SK-N-SH (cell line): ENCODE data around the gene FARSA. TPM values are rescaled to one million over a fixed set of nuclear protein-coding genes. Genes with fewer than 3 reads are reported as not detected.
A peak's percentile ranks its signal among the peaks of the same experiment; 100 is the strongest.

ENCODE experiments used
- CTCF ChIA-PET: fragments of 300-600, 350-600 bp; formaldehyde crosslinking; extraction: SDS; loops from one replicate; lab custom pipeline; 2021; lab: Yijun Ruan, JAX
- POLR2A ChIA-PET: fragments of 350-600 bp; sonication (Branson Sonifier 250); formaldehyde crosslinking; extraction: SDS; loops from one replicate; lab custom pipeline; 2020; ENCODE audit warnings: antibody characterized with exemption, inconsistent platforms; lab: Yijun Ruan, JAX
- DNase-seq: peaks from one replicate; pipeline ENCODE4 v3.0.0; 2012
- H2AFZ ChIP-seq: fragments of 200-600 bp; sonication (generic); 2 replicates; pipeline ENCODE4 v1.8.1; 2016; ENCODE audit warnings: antibody characterized with exemption, mild to moderate bottlenecking, low read depth
- H3F3A ChIP-seq: fragments of 200-600 bp; sonication (generic); replicated peaks from 2 replicates; pipeline ENCODE3; 2016; ENCODE audit warnings: antibody characterized with exemption, mild to moderate bottlenecking; ENCODE audit not compliant: insufficient read depth
- H3K27ac ChIP-seq, 2 experiments: fragments of 200-500 bp in 1 of 2; fragments of 200-600 bp in 1 of 2; sonication (Bioruptor generic) in 1 of 2; sonication (generic), shearing (Covaris generic) in 1 of 2; 2 replicates each; pipeline versions ENCODE4 v1.5.1 to v1.6.1; 2014 to 2016; ENCODE audit warnings: low read depth in 2 of 2, inconsistent platforms in 1 of 2, low read length in 1 of 2, mild to moderate bottlenecking in 1 of 2, mixed read lengths in 1 of 2
- H3K27me3 ChIP-seq: fragments of 200-600 bp; sonication (generic), shearing (Covaris generic); 2 replicates; pipeline ENCODE4 v1.6.1; 2016; ENCODE audit warnings: mixed run types; ENCODE audit not compliant: insufficient read depth
- H3K36me3 ChIP-seq, 2 experiments: fragments of 200-500 bp in 1 of 2; fragments of 200-600 bp in 1 of 2; sonication (Bioruptor generic) in 1 of 2; sonication (generic) in 1 of 2; replicated peaks in 1 of 2; 2 replicates each; pipeline versions ENCODE3 to v1.5.1; 2014 to 2016; ENCODE audit warnings: low read length in 1 of 2, mild to moderate bottlenecking in 1 of 2; ENCODE audit not compliant: insufficient read depth in 2 of 2, control insufficient read depth in 1 of 2
- H3K4me1 ChIP-seq, 2 experiments: fragments of 200-500 bp in 1 of 2; fragments of 200-600 bp in 1 of 2; sonication (Bioruptor generic) in 1 of 2; sonication (generic), shearing (Covaris generic) in 1 of 2; 2 replicates each; pipeline versions ENCODE4 v1.5.1 to v1.6.1; 2014 to 2016; ENCODE audit warnings: low read depth in 1 of 2, low read length in 1 of 2, mixed run types in 1 of 2; ENCODE audit not compliant: insufficient read depth in 2 of 2, control insufficient read depth in 1 of 2
- H3K4me2 ChIP-seq: fragments of 200-600 bp; sonication (generic), shearing (Covaris generic); 2 replicates; pipeline ENCODE4 v1.6.1; 2017; ENCODE audit warnings: mixed run types
- H3K4me3 ChIP-seq, 2 experiments: fragments of 200-500 bp in 1 of 2; fragments of 200-600 bp in 1 of 2; sonication (Bioruptor generic) in 1 of 2; sonication (generic), shearing (Covaris generic) in 1 of 2; 2 replicates each; pipeline versions ENCODE4 v1.5.1 to v1.8.1; 2014 to 2016; ENCODE audit warnings: low read depth in 2 of 2, inconsistent platforms in 1 of 2, low read length in 1 of 2, mild to moderate bottlenecking in 1 of 2, mixed read lengths in 1 of 2, moderate library complexity in 1 of 2
- H3K79me2 ChIP-seq: fragments of 200-600 bp; sonication (generic); 2 replicates; pipeline ENCODE4 v1.8.1; 2017; ENCODE audit warnings: mild to moderate bottlenecking; ENCODE audit not compliant: insufficient read depth
- H3K9ac ChIP-seq: fragments of 200-600 bp; sonication (generic); 2 replicates; pipeline ENCODE4 v1.6.1; 2017; ENCODE audit warnings: mixed run types
- H3K9me2 ChIP-seq: fragments of 200-600 bp; sonication (generic); 2 replicates; pipeline ENCODE4 v1.6.1; 2017; ENCODE audit warnings: mixed run types
- H3K9me3 ChIP-seq: fragments of 200-600 bp; sonication (generic); 2 replicates; pipeline ENCODE4 v1.6.1; 2017; ENCODE audit warnings: mixed run types, mild to moderate bottlenecking, moderate library complexity
- H4K20me1 ChIP-seq: fragments of 200-600 bp; sonication (generic); 2 replicates; pipeline ENCODE4 v1.6.1; 2017; ENCODE audit warnings: mild to moderate bottlenecking, mixed run types; ENCODE audit not compliant: insufficient read depth
- ELF1 ChIP-seq: IDR thresholded peaks from 2 replicates; pipeline ENCODE4 v1.4.0; 2012
- EZH2phosphoT487 ChIP-seq: fragments of 200-600 bp; sonication (generic); IDR thresholded peaks from 2 replicates; pipeline ENCODE4 v1.6.1; 2017; ENCODE audit warnings: low read depth, mixed run types, mild to moderate bottlenecking, antibody characterized with exemption, moderate library complexity, borderline replicate concordance
- FOXM1 ChIP-seq: IDR thresholded peaks from 2 replicates; pipeline ENCODE4 v1.4.0; 2012; ENCODE audit warnings: low read depth, mild to moderate bottlenecking
- GABPA ChIP-seq: IDR thresholded peaks from 2 replicates; pipeline ENCODE4 v1.4.0; 2012; ENCODE audit warnings: low read depth, mild to moderate bottlenecking
- GATA2 ChIP-seq: sonication (generic); formaldehyde crosslinking; IDR thresholded peaks from 2 replicates; pipeline ENCODE4 v1.5.0; 2020; ENCODE audit warnings: mild to moderate bottlenecking, missing genetic modification reagents
- JUND ChIP-seq: IDR thresholded peaks from 2 replicates; pipeline ENCODE4 v1.4.0; 2012
- TAF1 ChIP-seq: IDR thresholded peaks from 2 replicates; pipeline ENCODE4 v1.6.1; 2012; ENCODE audit warnings: low read depth, mild to moderate bottlenecking, low read length, moderate library complexity, borderline replicate concordance
- WGBS: methylation state at CpG from one replicate; pipeline ENCODE4 v1.1.6; 2017; ENCODE audit warnings: low lambda C conversion rate; 5-methylcytosine and 5-hydroxymethylcytosine counted together
- polyA plus RNA-seq, 3 experiments: library from polyadenylated mRNA; depleted of rRNA; stranded (reverse); fragments of >200 nt; gene quantifications; 2 replicates each; pipeline ENCODE4 v1.2.3, GENCODE V29; 2012
- TF ChIP-seq, protein P1 (sequence below): IDR thresholded peaks from 2 replicates; pipeline ENCODE4; 2012
- TF ChIP-seq, protein P2 (sequence below): IDR thresholded peaks from 2 replicates; pipeline ENCODE4 v1.6.1; 2012; ENCODE audit warnings: mild to moderate bottlenecking, low read depth, low read length, moderate library complexity

Gene FARSA
- polyA plus RNA-seq, 1 of the 3 experiments (the other 2 are of a cell fraction): 170 TPM

DNA sequence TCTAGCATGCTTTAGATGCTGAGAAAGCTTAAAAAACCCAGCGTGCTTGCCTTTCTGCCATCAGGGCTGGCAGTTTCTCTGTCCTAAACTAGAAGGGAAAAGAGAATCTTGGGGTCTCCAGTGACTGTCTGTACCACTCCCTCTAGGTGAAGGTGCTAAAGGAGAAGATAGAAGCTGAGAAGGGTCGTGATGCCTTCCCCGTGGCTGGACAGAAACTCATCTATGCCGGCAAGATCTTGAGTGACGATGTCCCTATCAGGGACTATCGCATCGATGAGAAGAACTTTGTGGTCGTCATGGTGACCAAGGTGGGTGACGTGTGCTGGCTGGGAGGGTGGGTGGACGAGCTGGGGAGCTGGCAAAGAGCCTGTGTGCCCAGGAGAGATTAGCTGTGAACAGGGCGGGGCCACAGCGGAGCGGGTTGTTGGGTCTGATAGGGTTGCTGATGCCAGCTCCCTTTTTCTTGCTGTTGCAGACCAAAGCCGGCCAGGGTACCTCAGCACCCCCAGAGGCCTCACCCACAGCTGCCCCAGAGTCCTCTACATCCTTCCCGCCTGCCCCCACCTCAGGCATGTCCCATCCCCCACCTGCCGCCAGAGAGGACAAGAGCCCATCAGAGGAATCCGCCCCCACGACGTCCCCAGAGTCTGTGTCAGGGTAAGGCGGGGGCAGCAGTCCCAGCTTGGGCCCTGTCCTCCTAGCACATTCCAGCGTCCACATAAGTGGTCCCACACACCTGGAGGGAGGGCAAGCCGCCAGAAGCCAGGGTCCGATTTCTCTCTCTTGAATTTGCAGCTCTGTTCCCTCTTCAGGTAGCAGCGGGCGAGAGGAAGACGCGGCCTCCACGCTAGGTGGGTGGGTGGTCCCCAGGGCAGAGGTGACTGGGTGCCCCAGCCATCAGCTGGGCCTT, 14.4 kb upstream of the FARSA start:
- Histone ChIP-seq H3F3A (peaks cover 55% of the 10 kb centered on the region), H4K20me1 (peaks cover 4% of the 10 kb centered on the region), H3K27ac (no peak overlapping the region; a peak in 1 of 4 replicates), H2AFZ (no peak overlapping the region), H3K36me3 (peaks cover 46 to 55% of the 10 kb centered on the region in 2 experiments)
- CTCF ChIA-PET: interaction anchor here (1.0 to 2.1 kb wide), 6 partner anchors 9 to 146 kb away, joined by 4 to 20 read pairs (median 5); partner anchors contain the start of gene GADD45GIP1
- TF ChIP-seq JUND: no peak
- no peak for TF ChIP-seq EZH2phosphoT487
- TF ChIP-seq FOXM1: no peak
- no peak for TF ChIP-seq ELF1
- no peak for TF ChIP-seq TAF1
- TF ChIP-seq, protein P1, sequence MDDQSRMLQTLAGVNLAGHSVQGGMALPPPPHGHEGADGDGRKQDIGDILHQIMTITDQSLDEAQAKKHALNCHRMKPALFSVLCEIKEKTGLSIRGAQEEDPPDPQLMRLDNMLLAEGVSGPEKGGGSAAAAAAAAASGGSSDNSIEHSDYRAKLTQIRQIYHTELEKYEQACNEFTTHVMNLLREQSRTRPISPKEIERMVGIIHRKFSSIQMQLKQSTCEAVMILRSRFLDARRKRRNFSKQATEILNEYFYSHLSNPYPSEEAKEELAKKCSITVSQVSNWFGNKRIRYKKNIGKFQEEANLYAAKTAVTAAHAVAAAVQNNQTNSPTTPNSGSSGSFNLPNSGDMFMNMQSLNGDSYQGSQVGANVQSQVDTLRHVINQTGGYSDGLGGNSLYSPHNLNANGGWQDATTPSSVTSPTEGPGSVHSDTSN: no peak
- no peak for TF ChIP-seq GABPA
- TF ChIP-seq, protein P2, sequence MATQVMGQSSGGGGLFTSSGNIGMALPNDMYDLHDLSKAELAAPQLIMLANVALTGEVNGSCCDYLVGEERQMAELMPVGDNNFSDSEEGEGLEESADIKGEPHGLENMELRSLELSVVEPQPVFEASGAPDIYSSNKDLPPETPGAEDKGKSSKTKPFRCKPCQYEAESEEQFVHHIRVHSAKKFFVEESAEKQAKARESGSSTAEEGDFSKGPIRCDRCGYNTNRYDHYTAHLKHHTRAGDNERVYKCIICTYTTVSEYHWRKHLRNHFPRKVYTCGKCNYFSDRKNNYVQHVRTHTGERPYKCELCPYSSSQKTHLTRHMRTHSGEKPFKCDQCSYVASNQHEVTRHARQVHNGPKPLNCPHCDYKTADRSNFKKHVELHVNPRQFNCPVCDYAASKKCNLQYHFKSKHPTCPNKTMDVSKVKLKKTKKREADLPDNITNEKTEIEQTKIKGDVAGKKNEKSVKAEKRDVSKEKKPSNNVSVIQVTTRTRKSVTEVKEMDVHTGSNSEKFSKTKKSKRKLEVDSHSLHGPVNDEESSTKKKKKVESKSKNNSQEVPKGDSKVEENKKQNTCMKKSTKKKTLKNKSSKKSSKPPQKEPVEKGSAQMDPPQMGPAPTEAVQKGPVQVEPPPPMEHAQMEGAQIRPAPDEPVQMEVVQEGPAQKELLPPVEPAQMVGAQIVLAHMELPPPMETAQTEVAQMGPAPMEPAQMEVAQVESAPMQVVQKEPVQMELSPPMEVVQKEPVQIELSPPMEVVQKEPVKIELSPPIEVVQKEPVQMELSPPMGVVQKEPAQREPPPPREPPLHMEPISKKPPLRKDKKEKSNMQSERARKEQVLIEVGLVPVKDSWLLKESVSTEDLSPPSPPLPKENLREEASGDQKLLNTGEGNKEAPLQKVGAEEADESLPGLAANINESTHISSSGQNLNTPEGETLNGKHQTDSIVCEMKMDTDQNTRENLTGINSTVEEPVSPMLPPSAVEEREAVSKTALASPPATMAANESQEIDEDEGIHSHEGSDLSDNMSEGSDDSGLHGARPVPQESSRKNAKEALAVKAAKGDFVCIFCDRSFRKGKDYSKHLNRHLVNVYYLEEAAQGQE: no peak
- no peak for TF ChIP-seq GATA2 (CRISPR knock-in tag)
- TF ChIP-seq, all 33 proteins: peak for 0
- Histone ChIP-seq H3K27me3 (no peaks in the 10 kb centered on the region), H3K4me3 (no peak overlapping the region), H3K9me2 (no peaks in the 10 kb centered on the region), H3K4me2 (peak overlapping the region; percentile 89; the same call in 1 of the 2 replicates), H3K9me3 (no peaks in the 10 kb centered on the region), H3K9ac (no peak overlapping the region; the same call in 1 of the 2 replicates), H3K4me1 (peaks cover 11 to 29% of the 10 kb centered on the region in 2 experiments), H3K79me2 (peaks cover 54% of the 10 kb centered on the region)
- POLR2A ChIA-PET: interaction anchor here (0.9 to 1.6 kb wide), 3 partner anchors 10 to 17 kb away, joined by 3 to 7 read pairs (median 3); partner anchors contain the start of genes CALR and FARSA
- no peak for DNase-seq
- 89% methylated on average over 19 of the region's 28 CpGs for WGBS
